ENCODE results near the gene SKP1. TPM values are rescaled to one million over a fixed set of nuclear protein-coding genes. Genes with fewer than 3 reads are reported as not detected.
A peak's percentile ranks its signal among the peaks of the same experiment; 100 is the strongest.

SKP1 gene
- total RNA-seq, 1 experiment from 2014 or later, result 348 TPM

GRCh38 chr5:134209477-134210245 lies 32.9 kb upstream of the SKP1 start:
- peaks cover 12 to 39% (median 19%) of the 10 kb centered on the region in 3 experiments for H3K36me3 Mint-ChIP-seq (ENCODE audit: insufficient read depth in 1 of 3, low read depth in 3 of 3)
- Histone ChIP-seq H2BK120ac (ENCODE audit: low read depth, low read length, poor library complexity, severe bottlenecking) (no peak overlapping the region), H3T11ph (ENCODE audit: low read length) (no peak overlapping the region), H2AFZ (ENCODE audit: low read length) (no peak overlapping the region), H4K8ac (replicated peaks; ENCODE audit: insufficient read length, low read depth, low read length) (no peak overlapping the region), H3K9ac (ENCODE audit: extremely low read depth, insufficient read length, low read length) (no peak overlapping the region), H3K56ac (ENCODE audit: insufficient read length, low read depth, low read length) (no peak overlapping the region), H4K20me1 (ENCODE audit: control insufficient read depth, insufficient read depth, insufficient read length) (no peaks in the 10 kb centered on the region), H4K91ac (ENCODE audit: insufficient read length, low read depth, low read length) (no peak overlapping the region), H3K27ac (ENCODE audit: insufficient read length, low read depth, low read length) (no peak overlapping the region), H3K18ac (ENCODE audit: insufficient read length, low read depth, low read length) (no peak overlapping the region), H2BK12ac (ENCODE audit: insufficient read length, low read depth, low read length) (no peak overlapping the region), H3K4me2 (ENCODE audit: insufficient read depth, insufficient read length, low read length) (no peak overlapping the region), H2BK15ac (ENCODE audit: low read depth, low read length) (no peak overlapping the region), H3K4ac (ENCODE audit: low read depth, low read length) (no peak overlapping the region), H2AK5ac (ENCODE audit: insufficient read length, low read length) (no peak overlapping the region), H3K23ac (ENCODE audit: insufficient read length, low read depth, low read length) (no peak overlapping the region), H3K9me3 (ENCODE audit: control insufficient read depth, low read depth, low read length) (no peaks in the 10 kb centered on the region), H2BK20ac (ENCODE audit: low read depth, low read length, poor library complexity, severe bottlenecking) (no peak overlapping the region), H4K5ac (ENCODE audit: insufficient read length, low read depth, low read length) (no peak overlapping the region), H3K4me1 (ENCODE audit: insufficient read depth, low read length) (no peaks in the 10 kb centered on the region), H3K23me2 (ENCODE audit: insufficient read length, low read depth, low read length, poor library complexity, severe bottlenecking) (no peaks in the 10 kb centered on the region), H2BK5ac (ENCODE audit: insufficient read length, low read length) (no peak overlapping the region), H3K27me3 (ENCODE audit: insufficient read depth, low read length) (no peaks in the 10 kb centered on the region), H3K14ac (ENCODE audit: insufficient read depth, low read length) (no peak overlapping the region), H3K79me2 (ENCODE audit: insufficient read depth, low read length) (peaks cover 67% of the 10 kb centered on the region; the same call in 1 of the 2 replicates), H3K79me1 (ENCODE audit: insufficient read depth, low read depth, low read length, poor library complexity, severe bottlenecking) (no peaks in the 10 kb centered on the region)
- H3K27me3 Mint-ChIP-seq (ENCODE audit: low read depth), result no peaks in the 10 kb centered on the region
- WGBS (ENCODE audit: extremely low coverage, insufficient read length, low lambda C conversion rate), result no CpG with 5 or more reads among the region's 14 CpGs
- no peak for DNase-seq
- H3K4me3 Mint-ChIP-seq, result no peak overlapping the region
- peak overlapping the region in 2 of 3 experiments; percentile 44 to 83; a peak in 3 of 7 replicates for H3K27ac Mint-ChIP-seq
- H3K4me1 Mint-ChIP-seq, result peaks cover 13 to 17% of the 10 kb centered on the region in 2 experiments
- TF ChIP-seq CTCF (conservative IDR thresholded peaks at IDR 0.05), result no peak
- peaks cover 0 to 8% of the 10 kb centered on the region in 2 experiments; a peak in 2 of 5 replicates for H3K9me3 Mint-ChIP-seq
